HG02884 (cell line): ENCODE results near the gene SNX25.
"Not testable (repeated sequence)": the region's sequence is repeated elsewhere in the genome, so short reads cannot be mapped to it uniquely, and the experiment has no call there.

Source experiments
- ATAC-seq: cut with Tn5 transposase; IDR thresholded peaks from one replicate; pipeline ENCODE4 v1.9.1; 2021; ENCODE audit warnings: mild to moderate bottlenecking, moderate library complexity; ENCODE audit not compliant: unreplicated experiment

Gene SNX25

GRCh38 chr4:185296665-185297460 is 87.5 kb downstream of the SNX25 start:
- ATAC-seq, result no peak

- no peak for ATAC-seq
These were observed 89.5 kb downstream of the SNX25 start for GRCh38 chr4:185298728-185299430.

- no peak for ATAC-seq
These were observed 95.1 kb downstream of the SNX25 start for GRCh38 chr4:185304541-185304940.

GRCh38 chr4:185304944-185305690 is 95.7 kb downstream of the SNX25 start:
- peak; percentile 28 for ATAC-seq

GRCh38 chr4:185305979-185306442 is 96.6 kb downstream of the SNX25 start:
- no peak for ATAC-seq

- ATAC-seq, result peak; percentile 67
These were observed 97.9 kb downstream of the SNX25 start for GRCh38 chr4:185307136-185307950.

GRCh38 chr4:185309770-185310169 is 100.4 kb downstream of the SNX25 start:
- peak; percentile 39 for ATAC-seq

GRCh38 chr4:185311113-185311888 is 101.9 kb downstream of the SNX25 start:
- peak; percentile 27 for ATAC-seq

GRCh38 chr4:185312699-185313098 is 103.3 kb downstream of the SNX25 start:
- ATAC-seq, result no peak

GRCh38 chr4:185317462-185317861 is 108.1 kb downstream of the SNX25 start:
- ATAC-seq, result not testable (repeated sequence)

- no peak for ATAC-seq
These were observed 108.5 kb downstream of the SNX25 start for GRCh38 chr4:185317880-185318279.

- ATAC-seq, result no peak
These were observed 109.3 kb downstream of the SNX25 start for GRCh38 chr4:185318679-185319078.

GRCh38 chr4:185322803-185323202 is 113.4 kb downstream of the SNX25 start:
- no peak for ATAC-seq

GRCh38 chr4:185323606-185324005 is 114.2 kb downstream of the SNX25 start:
- no peak for ATAC-seq

GRCh38 chr4:185324361-185324760 is 115.0 kb downstream of the SNX25 start:
- ATAC-seq, result not testable (repeated sequence)

- ATAC-seq, result not testable (repeated sequence)
These were observed 116.3 kb downstream of the SNX25 start for GRCh38 chr4:185325721-185326120.

GRCh38 chr4:185328586-185328985 is 119.2 kb downstream of the SNX25 start:
- ATAC-seq, result no peak

GRCh38 chr4:185329879-185330510 is 120.6 kb downstream of the SNX25 start:
- not testable (repeated sequence) for ATAC-seq
